Tibial nerve (tissue), 4 donors: Measurements from ENCODE around the gene ARAP1. TPM values are rescaled to one million over a fixed set of nuclear protein-coding genes. Genes with fewer than 3 reads are reported as not detected.

Experiments
- DNase-seq, 2 donors: peaks; one replicate each; pipeline ENCODE4 v3.0.0-alpha.2; 2019; ENCODE audit warnings: low spot score in 2 of 2
- H3K27ac ChIP-seq, 4 donors: fragments of 200-600 bp; sonication (generic) in 3 of 4; one replicate each; pipeline ENCODE4 v1.5.1; 2017 to 2019; ENCODE audit warnings: mild to moderate bottlenecking in 1 of 4
- H3K27me3 ChIP-seq, 2 donors: fragments of 200-600 bp; sonication (generic) in 1 of 2; one replicate each; pipeline versions ENCODE4 v1.5.1 to v1.6.0; 2017 to 2019
- H3K36me3 ChIP-seq, 3 donors: fragments of 200-600 bp; sonication (generic); one replicate each; pipeline ENCODE4 v1.5.1; 2018 to 2019
- H3K4me1 ChIP-seq, 4 donors: fragments of 200-600 bp; sonication (generic) in 3 of 4; one replicate each; pipeline ENCODE4 v1.5.1; 2017 to 2019
- H3K4me3 ChIP-seq, 4 donors: fragments of 200-600 bp; sonication (generic) in 3 of 4; one replicate each; pipeline ENCODE4 v1.5.1; 2017 to 2019; ENCODE audit warnings: mild to moderate bottlenecking in 1 of 4, moderate library complexity in 1 of 4
- H3K9me3 ChIP-seq, 4 donors: fragments of 200-600 bp; sonication (generic) in 3 of 4; one replicate each; pipeline ENCODE4 v1.5.1; 2017 to 2019
- CTCF ChIP-seq, 5 experiments: fragments of 200-600 bp in 3 of 5; fragments of 450-650 bp in 2 of 5; sonication (generic) in 3 of 5; IDR thresholded peaks; one replicate each; pipeline ENCODE4 v1.5.1; 2016 to 2019; ENCODE audit warnings: antibody characterized with exemption in 5 of 5, mild to moderate bottlenecking in 3 of 5, moderate library complexity in 2 of 5
- EP300 ChIP-seq, 2 donors: sonication (generic); formaldehyde crosslinking; IDR thresholded peaks; one replicate each; pipeline ENCODE4 v1.6.1; 2017; ENCODE audit warnings: antibody characterized with exemption in 2 of 2, mild to moderate bottlenecking in 1 of 2
- POLR2A ChIP-seq, 2 donors: fragments of 450-650 bp; IDR thresholded peaks; one replicate each; pipeline ENCODE4 v1.6.1; 2017; ENCODE audit warnings: antibody characterized with exemption in 2 of 2, mild to moderate bottlenecking in 2 of 2, moderate library complexity in 2 of 2
- WGBS, 2 donors: methylation state at CpG; one replicate each; pipeline ENCODE4 v1.1.5; 2018; 5-methylcytosine and 5-hydroxymethylcytosine counted together
- total RNA-seq, 4 donors: library from RNA; depleted of rRNA; stranded (reverse); fragments of >200 nt; gene quantifications; one replicate each; pipeline ENCODE4 v1.1.0, GENCODE V29; 2016

ARAP1 gene
- total RNA-seq, 4 donors from 2014 or later = 104 to 151 (median 149) TPM

- no peak for TF ChIP-seq EP300 (IDR thresholded peaks at IDR 0.05)
- TF ChIP-seq POLR2A (IDR thresholded peaks at IDR 0.05) = no peak
- TF ChIP-seq CTCF (IDR thresholded peaks at IDR 0.05) = no peak
- DNase-seq = no peak
- no peaks in the 10 kb centered on the region for H3K36me3 ChIP-seq
- no peaks in the 10 kb centered on the region for H3K9me3 ChIP-seq
- H3K4me1 ChIP-seq = peaks cover 0 to 87% (median 60%) of the 10 kb centered on the region in 4 donors
- WGBS, 2 donors = 60 to 61% methylated on average over 9 to 10 of the region's 10 CpGs
- H3K4me3 ChIP-seq = no peak overlapping the region
- peak overlapping the region in 3 of 4 donors; percentile 72 to 77 (median 74) for H3K27ac ChIP-seq
- no peaks in the 10 kb centered on the region for H3K27me3 ChIP-seq
Measured at GRCh38 chr11:72740562-72741428, 11.4 kb downstream of the ARAP1 start.

GRCh38 chr11:72740060-72740424 lies 12.2 kb downstream of the ARAP1 start:
- Histone ChIP-seq H3K36me3 (no peaks in the 10 kb centered on the region), H3K4me3 (no peak overlapping the region), H3K27ac (peak overlapping the region in 3 of 4 donors; percentile 64 to 81 (median 76)), H3K4me1 (peaks cover 0 to 86% (median 62%) of the 10 kb centered on the region in 4 donors), H3K27me3 (no peaks in the 10 kb centered on the region), H3K9me3 (no peaks in the 10 kb centered on the region)
- 86 to 93% methylated on average over 2 of the region's 2 CpGs for WGBS, 2 donors
- DNase-seq = no peak
- TF ChIP-seq POLR2A (IDR thresholded peaks at IDR 0.05) (no peak), EP300 (IDR thresholded peaks at IDR 0.05) (no peak), CTCF (IDR thresholded peaks at IDR 0.05) (no peak)

- DNase-seq = no peak
- TF ChIP-seq POLR2A (IDR thresholded peaks at IDR 0.05) = no peak
- TF ChIP-seq CTCF (IDR thresholded peaks at IDR 0.05) = no peak
- TF ChIP-seq EP300 (IDR thresholded peaks at IDR 0.05) = no peak
- Histone ChIP-seq H3K27ac (peak overlapping the region in 3 of 4 donors; percentile 64 to 81 (median 76)), H3K36me3 (no peaks in the 10 kb centered on the region), H3K27me3 (no peaks in the 10 kb centered on the region), H3K4me3 (no peak overlapping the region), H3K9me3 (no peaks in the 10 kb centered on the region), H3K4me1 (peaks cover 0 to 81% (median 58%) of the 10 kb centered on the region in 4 donors)
- WGBS, 2 donors = 57 to 81% methylated on average over 8 to 10 of the region's 10 CpGs
Measured at GRCh38 chr11:72739240-72740059, 12.8 kb downstream of the ARAP1 start.

- Histone ChIP-seq H3K9me3 (no peaks in the 10 kb centered on the region), H3K4me1 (peaks cover 0 to 71% (median 52%) of the 10 kb centered on the region in 4 donors), H3K36me3 (no peaks in the 10 kb centered on the region), H3K27ac (peak overlapping the region in 3 of 4 donors; percentile 64 to 81 (median 76)), H3K4me3 (peak overlapping the region in 1 of 4 donors; percentile 35), H3K27me3 (no peaks in the 10 kb centered on the region)
- TF ChIP-seq EP300 (IDR thresholded peaks at IDR 0.05) (peak in 1 of 2 donors; percentile 32), POLR2A (IDR thresholded peaks at IDR 0.05) (no peak)
- DNase-seq = peak in 1 of 2 donors; percentile 41
- 73 to 86% methylated on average over 9 to 11 of the region's 11 CpGs for WGBS, 2 donors
Measured at GRCh38 chr11:72738199-72739141, 13.7 kb downstream of the ARAP1 start.

- H3K36me3 ChIP-seq = no peaks in the 10 kb centered on the region
- H3K4me1 ChIP-seq = peaks cover 0 to 60% (median 47%) of the 10 kb centered on the region in 4 donors
- no peak for DNase-seq
- no peaks in the 10 kb centered on the region for H3K27me3 ChIP-seq
- no peaks in the 10 kb centered on the region for H3K9me3 ChIP-seq
- TF ChIP-seq POLR2A (IDR thresholded peaks at IDR 0.05) = no peak
- no peak for TF ChIP-seq CTCF (IDR thresholded peaks at IDR 0.05)
- no peak for TF ChIP-seq EP300 (IDR thresholded peaks at IDR 0.05)
- H3K4me3 ChIP-seq = no peak overlapping the region
- H3K27ac ChIP-seq = peak overlapping the region in 3 of 4 donors; percentile 64 to 81 (median 76)
- 88 to 92% methylated on average over 1 of the region's 1 CpG for WGBS, 2 donors
Measured at GRCh38 chr11:72737336-72737735, 14.9 kb downstream of the ARAP1 start.
